Neuron (in vitro differentiated cells): ENCODE results near the gene ADCK2.
"Not testable (repeated sequence)": the region's sequence is repeated elsewhere in the genome, so short reads cannot be mapped to it uniquely, and the experiment has no call there.

Source experiments
- H2AFZ ChIP-seq: one replicate; pipeline ENCODE4 v1.6.1; 2013; ENCODE audit warnings: low read depth, mild to moderate bottlenecking, inconsistent platforms, low read length, moderate library complexity
- H3K27me3 ChIP-seq: one replicate; pipeline ENCODE4 v1.6.1; 2013; ENCODE audit warnings: low read length; ENCODE audit not compliant: insufficient read depth
- H3K36me3 ChIP-seq: one replicate; pipeline ENCODE4 v1.6.1; 2013; ENCODE audit warnings: low read length; ENCODE audit not compliant: insufficient read depth
- H3K4me1 ChIP-seq: one replicate; pipeline ENCODE4 v1.6.1; 2013; ENCODE audit warnings: low read length; ENCODE audit not compliant: insufficient read depth
- H3K4me3 ChIP-seq: 2 replicates; pipeline ENCODE4 v1.5.1; 2013; ENCODE audit warnings: mild to moderate bottlenecking, low read length, moderate library complexity
- H3K9me3 ChIP-seq: one replicate; pipeline ENCODE4 v1.6.1; 2013; ENCODE audit warnings: low read length

ADCK2 gene

DNA sequence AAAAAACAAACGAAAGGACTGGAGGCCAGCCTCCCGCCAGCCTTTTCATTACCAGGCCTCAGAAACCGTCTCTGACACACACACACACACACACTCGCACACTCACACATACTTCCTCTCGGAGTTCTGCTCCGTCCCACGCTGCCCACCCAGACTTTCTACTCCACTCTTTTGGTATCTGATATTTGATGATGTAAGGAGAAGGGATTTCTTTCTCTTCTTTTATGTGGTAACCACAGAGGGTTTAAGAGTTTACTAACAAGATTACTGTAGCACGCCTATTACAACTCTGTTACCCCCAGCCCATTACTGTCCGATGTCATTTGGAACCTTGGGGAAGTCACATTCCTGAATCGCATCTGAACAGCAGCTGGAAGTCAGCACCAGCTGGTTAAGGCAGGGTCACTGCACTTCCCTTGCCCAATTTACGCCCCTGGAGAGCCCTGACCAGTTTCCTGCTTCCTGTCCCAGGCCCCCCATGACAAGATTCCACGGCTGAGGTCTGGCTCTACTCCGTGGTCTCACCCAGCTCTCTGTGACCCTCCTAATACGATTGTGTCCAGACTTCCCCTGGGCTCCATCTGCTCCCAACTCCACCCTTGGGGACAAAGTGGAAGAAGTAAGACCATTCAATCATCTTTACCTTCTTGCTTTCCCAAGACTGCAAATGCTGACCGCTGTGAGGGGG is 33.2 kb upstream of the ADCK2 start:
- Histone ChIP-seq H2AFZ (peak overlapping the region; percentile 62), H3K27me3 (no peaks in the 10 kb centered on the region), H3K4me3 (peak overlapping the region; percentile 88), H3K9me3 (no peaks in the 10 kb centered on the region), H3K4me1 (peaks cover 23% of the 10 kb centered on the region), H3K36me3 (no peaks in the 10 kb centered on the region)

DNA sequence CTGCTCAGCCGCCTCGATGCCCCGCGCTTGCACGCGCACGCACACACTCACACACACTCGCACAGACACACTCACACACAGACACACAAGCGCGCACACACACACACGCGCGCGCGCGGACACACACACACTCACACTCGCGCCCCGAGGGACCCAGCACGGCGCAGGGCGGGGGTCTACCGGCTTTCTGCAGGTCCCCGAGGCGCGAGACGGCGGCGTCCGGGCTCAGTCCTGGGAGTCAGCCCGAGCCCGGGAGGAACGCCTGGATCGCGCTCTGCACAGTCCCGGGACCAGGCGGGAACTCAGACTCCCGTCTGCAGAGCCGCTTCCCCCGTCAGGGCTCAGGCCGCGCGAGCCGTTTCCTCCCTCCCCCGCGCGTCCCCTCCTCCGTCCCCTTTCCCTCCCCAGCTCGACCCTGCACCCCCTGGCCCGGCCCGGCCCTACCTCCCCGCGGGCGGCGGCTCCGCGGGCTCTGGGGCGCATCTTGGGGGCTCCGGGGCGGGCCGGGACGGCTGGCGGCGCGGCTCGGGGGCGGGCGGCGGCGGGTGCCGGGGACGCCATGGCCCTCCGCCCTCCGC is 32.6 kb upstream of the ADCK2 start:
- Histone ChIP-seq H3K4me3 (peak overlapping the region; percentile 88), H3K4me1 (peaks cover 23% of the 10 kb centered on the region), H3K36me3 (no peaks in the 10 kb centered on the region), H3K27me3 (no peaks in the 10 kb centered on the region), H2AFZ (peak overlapping the region; percentile 62), H3K9me3 (no peaks in the 10 kb centered on the region)

DNA sequence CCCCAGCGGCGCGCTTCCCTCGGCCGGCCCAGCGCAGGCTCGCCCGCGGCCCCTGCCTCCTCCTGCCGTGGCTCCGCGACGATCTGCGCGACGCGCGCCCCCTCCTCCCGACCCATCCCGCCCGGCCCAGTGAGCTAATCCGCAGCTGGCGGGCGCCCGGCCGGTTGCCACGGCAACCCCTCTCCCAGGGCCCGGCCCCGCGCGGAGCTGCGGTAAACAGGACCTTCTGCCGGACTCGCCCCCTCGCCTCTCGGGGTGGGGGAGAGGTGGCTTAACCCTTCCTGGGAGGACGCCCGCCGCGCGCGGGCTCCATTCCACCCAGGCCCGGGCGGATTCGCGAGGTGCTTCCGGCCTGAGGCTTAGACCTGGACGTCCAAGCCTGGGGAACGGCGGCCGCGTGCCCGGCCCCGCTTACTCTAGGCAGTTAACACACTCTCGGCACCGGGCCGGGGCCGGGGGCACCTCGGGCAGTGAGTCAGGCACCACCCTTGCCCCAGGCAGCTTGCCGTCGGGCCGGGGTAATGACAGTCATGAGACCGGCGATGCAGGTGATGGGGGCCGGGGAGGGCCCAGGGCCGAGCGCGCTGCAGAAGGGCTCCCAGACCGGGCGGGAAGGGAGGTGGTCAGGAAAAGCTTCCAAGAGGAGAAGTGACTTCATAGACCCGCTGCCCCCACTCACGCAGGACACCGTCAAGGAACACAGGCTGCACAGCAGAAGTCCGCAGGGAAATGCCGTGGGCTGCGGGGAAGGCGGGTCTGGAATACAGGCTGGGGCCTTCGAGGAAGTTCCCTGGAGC is 31.8 kb upstream of the ADCK2 start, which contains the start of gene DENND2A:
Gene DENND2A, minus strand, starts transcription at position 87 of the 797 bp plus-strand sequence. CDS start 38,416 bp downstream, outside the sequence.
- no peaks in the 10 kb centered on the region for H3K36me3 ChIP-seq
- no peaks in the 10 kb centered on the region for H3K9me3 ChIP-seq

DNA sequence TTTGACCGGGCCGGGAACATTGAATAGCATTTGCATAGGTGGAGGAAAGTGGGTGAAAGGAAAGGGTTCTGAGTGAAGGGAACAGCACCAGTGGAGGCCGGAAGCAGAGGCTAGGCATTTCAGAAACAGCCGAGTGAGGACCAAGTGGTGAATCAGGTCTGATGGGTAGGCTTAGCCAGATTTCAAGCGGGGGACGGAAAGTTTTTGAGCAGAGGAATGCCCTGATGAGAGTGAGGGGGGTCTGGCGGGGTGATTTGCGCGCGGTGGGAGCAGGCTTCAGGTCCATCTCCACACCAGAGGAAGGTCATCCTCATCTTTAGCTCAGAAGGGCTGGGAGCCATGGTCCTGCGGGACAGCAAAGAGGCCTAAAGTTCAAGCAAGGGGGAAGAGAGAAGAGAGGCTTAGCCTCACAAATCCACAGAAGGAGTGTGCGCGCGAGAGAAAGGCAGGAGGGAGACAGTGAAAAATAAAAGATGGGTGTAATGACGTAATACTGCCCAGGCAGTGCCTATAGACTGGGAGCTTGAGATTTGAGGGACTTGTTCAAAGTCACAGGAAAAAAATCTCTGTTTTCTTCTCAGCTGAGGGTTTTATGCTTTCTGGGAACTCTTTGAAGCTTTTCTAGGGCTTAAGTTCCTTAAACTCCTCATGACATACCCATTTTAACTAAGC is 31.1 kb upstream of the ADCK2 start:
- Histone ChIP-seq H3K27me3 (no peaks in the 10 kb centered on the region), H3K36me3 (no peaks in the 10 kb centered on the region), H3K4me3 (peak overlapping the region; percentile 88), H3K4me1 (peaks cover 17% of the 10 kb centered on the region), H3K9me3 (no peaks in the 10 kb centered on the region), H2AFZ (peak overlapping the region; percentile 96)

More for the DNA sequence above, 31.8 kb upstream of the ADCK2 start, which contains the start of gene DENND2A:
- peaks cover 21% of the 10 kb centered on the region for H3K4me1 ChIP-seq
- H3K27me3 ChIP-seq: no peaks in the 10 kb centered on the region
- H2AFZ ChIP-seq: peak within 1 kb of the TSS; percentile 96
- peak within 1 kb of the TSS; percentile 88 for H3K4me3 ChIP-seq

- Histone ChIP-seq H3K4me1 (peaks cover 26% of the 10 kb centered on the region), H3K27me3 (no peaks in the 10 kb centered on the region), H3K4me3 (no peak overlapping the region), H2AFZ (no peak overlapping the region), H3K9me3 (no peaks in the 10 kb centered on the region), H3K36me3 (no peaks in the 10 kb centered on the region)
Observed at GRCh38 chr7:140643416-140643815, 29.3 kb upstream of the ADCK2 start.

- H3K4me1 ChIP-seq: peaks cover 16% of the 10 kb centered on the region
- not testable (repeated sequence) for H2AFZ ChIP-seq, H3K36me3 ChIP-seq, H3K4me3 ChIP-seq, H3K27me3 ChIP-seq, H3K9me3 ChIP-seq
Observed at GRCh38 chr7:140644761-140645160, 28.0 kb upstream of the ADCK2 start.

DNA sequence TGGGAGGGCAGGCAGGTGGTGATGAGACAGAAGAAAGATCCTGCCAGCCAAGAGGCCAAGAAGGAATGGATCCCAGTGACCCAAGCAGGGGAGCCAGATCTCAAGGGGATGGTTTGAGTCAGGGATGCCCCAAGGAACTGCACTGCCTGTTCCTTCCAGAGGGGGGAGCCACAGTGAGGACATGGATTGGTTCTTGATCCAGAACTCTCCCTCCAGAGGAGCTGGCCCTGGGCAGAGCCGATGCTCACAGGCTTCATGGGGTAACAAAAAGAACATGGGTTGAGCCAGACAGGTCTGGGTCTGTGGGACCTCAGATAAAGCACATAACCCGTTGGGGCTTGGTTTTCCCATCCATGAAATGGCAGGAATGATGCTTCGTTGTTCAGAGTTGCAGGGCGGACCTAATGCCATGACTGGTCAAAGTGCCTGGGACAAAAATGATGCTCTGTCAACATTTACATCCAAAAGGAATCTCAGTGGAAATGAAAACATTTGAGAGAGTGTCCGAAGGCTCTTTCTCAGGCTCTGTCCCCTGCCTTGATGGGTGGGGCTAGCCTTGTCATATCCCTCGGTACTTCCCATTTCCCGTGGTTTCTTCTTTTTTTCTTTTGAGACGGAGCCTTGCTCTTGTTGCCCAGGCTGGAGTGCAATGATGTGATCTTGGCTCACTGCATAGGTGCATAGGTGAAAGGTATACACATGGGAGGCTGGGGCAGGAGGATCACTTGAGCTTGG is 27.4 kb upstream of the ADCK2 start:
- peaks cover 16% of the 10 kb centered on the region for H3K4me1 ChIP-seq
- no peaks in the 10 kb centered on the region for H3K9me3 ChIP-seq
- no peaks in the 10 kb centered on the region for H3K27me3 ChIP-seq
- no peak overlapping the region for H3K4me3 ChIP-seq
- no peak overlapping the region for H2AFZ ChIP-seq
- no peaks in the 10 kb centered on the region for H3K36me3 ChIP-seq

DNA sequence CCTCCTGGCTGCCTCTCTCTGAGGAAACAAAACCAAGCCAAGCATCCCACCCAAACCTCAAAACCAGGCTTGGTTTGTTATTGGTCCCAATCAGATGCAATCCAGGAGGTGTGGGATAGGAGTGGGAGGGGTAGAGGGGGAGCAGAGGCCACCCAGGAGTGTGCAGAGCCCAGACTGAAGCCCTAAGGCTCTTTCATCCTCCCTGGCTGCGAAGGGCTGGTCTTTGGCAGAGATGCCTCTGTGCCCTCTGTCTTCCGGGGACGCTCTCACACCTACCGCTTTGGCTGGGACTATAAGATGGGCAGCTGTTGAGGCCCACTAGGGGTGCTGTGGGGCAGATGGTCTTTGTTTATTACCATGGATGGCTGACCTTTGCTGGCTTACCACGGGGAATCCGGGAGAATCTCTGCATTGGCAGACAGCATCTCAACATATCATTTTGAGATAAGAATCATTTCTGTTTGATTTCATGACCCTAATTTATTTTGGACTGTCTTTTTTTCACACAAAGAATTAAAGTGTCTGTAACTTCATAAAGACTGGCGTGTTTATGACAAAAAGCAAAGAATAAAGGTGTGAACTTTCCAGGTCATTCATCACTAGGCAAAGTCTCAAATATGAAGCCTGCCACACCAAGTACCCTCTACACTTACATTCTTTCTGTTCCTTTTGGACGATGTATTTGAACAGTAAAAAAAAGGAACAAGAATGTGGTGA is 25.7 kb upstream of the ADCK2 start:
- H3K9me3 ChIP-seq: no peaks in the 10 kb centered on the region
- no peak overlapping the region for H2AFZ ChIP-seq
- H3K4me3 ChIP-seq: no peak overlapping the region
- no peaks in the 10 kb centered on the region for H3K36me3 ChIP-seq
- H3K27me3 ChIP-seq: no peaks in the 10 kb centered on the region
- peaks cover 10% of the 10 kb centered on the region for H3K4me1 ChIP-seq

- H3K9me3 ChIP-seq: no peaks in the 10 kb centered on the region
Observed at GRCh38 chr7:140649556-140650205, 23.1 kb upstream of the ADCK2 start.

GRCh38 chr7:140650367-140650766 is 22.4 kb upstream of the ADCK2 start:
- no peaks in the 10 kb centered on the region for H3K9me3 ChIP-seq
- no peak overlapping the region for H3K4me3 ChIP-seq
- H2AFZ ChIP-seq: no peak overlapping the region
- H3K27me3 ChIP-seq: no peaks in the 10 kb centered on the region
- peaks cover 12% of the 10 kb centered on the region for H3K4me1 ChIP-seq
- H3K36me3 ChIP-seq: no peaks in the 10 kb centered on the region

More at GRCh38 chr7:140649556-140650205, 23.1 kb upstream of the ADCK2 start:
- peaks cover 12% of the 10 kb centered on the region for H3K4me1 ChIP-seq
- H3K4me3 ChIP-seq: no peak overlapping the region
- no peaks in the 10 kb centered on the region for H3K27me3 ChIP-seq
- no peak overlapping the region for H2AFZ ChIP-seq
- H3K36me3 ChIP-seq: no peaks in the 10 kb centered on the region

- Histone ChIP-seq H3K4me1 (peaks cover 2% of the 10 kb centered on the region), H2AFZ (peak overlapping the region; percentile 11), H3K27me3 (peaks cover 4% of the 10 kb centered on the region), H3K4me3 (no peak overlapping the region), H3K9me3 (no peaks in the 10 kb centered on the region), H3K36me3 (no peaks in the 10 kb centered on the region)
Observed at GRCh38 chr7:140653319-140654108, 19.2 kb upstream of the ADCK2 start.
